ENCODE results near the gene LMO7. TPM values are rescaled to one million over a fixed set of nuclear protein-coding genes. Genes with fewer than 3 reads are reported as not detected.
"Not testable (repeated sequence)": the region's sequence is repeated elsewhere in the genome, so short reads cannot be mapped to it uniquely, and the experiment has no call there.

Gene LMO7
- polyA plus RNA-seq, 1 experiment = 76.9 TPM

DNA sequence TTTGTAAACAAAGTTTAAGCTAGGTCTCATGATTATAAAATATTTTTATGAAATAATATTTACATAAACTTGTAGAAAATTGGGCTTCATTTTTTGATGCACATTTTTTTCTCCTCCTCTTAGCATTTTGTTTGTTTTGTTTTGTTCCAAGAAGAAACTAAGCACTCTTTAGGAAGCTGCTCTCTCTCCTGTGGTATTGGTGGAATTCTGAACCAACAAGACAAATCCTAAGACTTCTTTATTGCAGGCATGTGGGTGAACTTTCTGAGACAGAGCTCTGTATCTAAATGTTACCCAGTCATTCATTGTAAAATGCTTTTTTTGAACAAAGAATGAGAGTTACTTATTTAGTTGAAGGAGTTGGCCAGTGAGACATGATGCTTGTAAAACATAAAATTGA, 39.3 kb downstream of the LMO7 start:
- ChIA-PET CTCF (interaction anchor here (0.6 to 7.8 kb wide), 23 partner anchors 8 to 1326 kb away, joined by 3 to 106 read pairs (median 3); no protein-coding TSS in a partner anchor), POLR2A (interaction anchor here (0.7 kb wide), 1 partner anchor 50 kb away, joined by 3 read pairs; no protein-coding TSS in a partner anchor)
- TF ChIP-seq, protein P1, sequence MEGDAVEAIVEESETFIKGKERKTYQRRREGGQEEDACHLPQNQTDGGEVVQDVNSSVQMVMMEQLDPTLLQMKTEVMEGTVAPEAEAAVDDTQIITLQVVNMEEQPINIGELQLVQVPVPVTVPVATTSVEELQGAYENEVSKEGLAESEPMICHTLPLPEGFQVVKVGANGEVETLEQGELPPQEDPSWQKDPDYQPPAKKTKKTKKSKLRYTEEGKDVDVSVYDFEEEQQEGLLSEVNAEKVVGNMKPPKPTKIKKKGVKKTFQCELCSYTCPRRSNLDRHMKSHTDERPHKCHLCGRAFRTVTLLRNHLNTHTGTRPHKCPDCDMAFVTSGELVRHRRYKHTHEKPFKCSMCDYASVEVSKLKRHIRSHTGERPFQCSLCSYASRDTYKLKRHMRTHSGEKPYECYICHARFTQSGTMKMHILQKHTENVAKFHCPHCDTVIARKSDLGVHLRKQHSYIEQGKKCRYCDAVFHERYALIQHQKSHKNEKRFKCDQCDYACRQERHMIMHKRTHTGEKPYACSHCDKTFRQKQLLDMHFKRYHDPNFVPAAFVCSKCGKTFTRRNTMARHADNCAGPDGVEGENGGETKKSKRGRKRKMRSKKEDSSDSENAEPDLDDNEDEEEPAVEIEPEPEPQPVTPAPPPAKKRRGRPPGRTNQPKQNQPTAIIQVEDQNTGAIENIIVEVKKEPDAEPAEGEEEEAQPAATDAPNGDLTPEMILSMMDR (IDR thresholded peaks at IDR 0.05; ENCODE audit: low read depth, low read length) = no peak
- H3K27ac ChIP-seq (ENCODE audit: low read depth, low read length) = no peak overlapping the region
- no peaks in the 10 kb centered on the region for H3K27me3 ChIP-seq (ENCODE audit: control insufficient read depth, insufficient read depth, low read length)
- H3K4me3 ChIP-seq (ENCODE audit: low read depth, low read length) = no peak overlapping the region
- H3K9me3 ChIP-seq (ENCODE audit: control insufficient read depth, insufficient read depth, low read length) = no peaks in the 10 kb centered on the region
- DNase-seq (ENCODE audit: low read depth, low spot score) = no peak

GRCh38 chr13:75679459-75679858, 43.3 kb downstream of the LMO7 start:
- TF ChIP-seq, protein P1 (IDR thresholded peaks at IDR 0.05; ENCODE audit: low read depth, low read length) = no peak
- no peak for DNase-seq (ENCODE audit: low read depth, low spot score)
- CTCF ChIA-PET = interaction anchor here (1.0 kb wide), 1 partner anchor 16 kb away, joined by 5 read pairs; no protein-coding TSS in a partner anchor
- H3K27me3 ChIP-seq (ENCODE audit: control insufficient read depth, insufficient read depth, low read length) = no peaks in the 10 kb centered on the region
- POLR2A ChIA-PET = no interaction called here
- no peaks in the 10 kb centered on the region for H3K9me3 ChIP-seq (ENCODE audit: control insufficient read depth, insufficient read depth, low read length)
- H3K27ac ChIP-seq (ENCODE audit: low read depth, low read length) = no peak overlapping the region
- no peak overlapping the region for H3K4me3 ChIP-seq (ENCODE audit: low read depth, low read length)

- DNase-seq (ENCODE audit: low read depth, low spot score); H3K9me3 ChIP-seq (ENCODE audit: control insufficient read depth, insufficient read depth, low read length); H3K27ac ChIP-seq (ENCODE audit: low read depth, low read length); H3K27me3 ChIP-seq (ENCODE audit: control insufficient read depth, insufficient read depth, low read length); POLR2A ChIA-PET; H3K4me3 ChIP-seq (ENCODE audit: low read depth, low read length): not testable (repeated sequence)
- CTCF ChIA-PET = interaction anchor here (0.6 to 1.0 kb wide), 4 partner anchors 15 to 190 kb away, joined by 3 to 5 read pairs (median 3); no protein-coding TSS in a partner anchor
Measured at GRCh38 chr13:75680251-75680650, 44.1 kb downstream of the LMO7 start.

GRCh38 chr13:75682326-75682725, 46.2 kb downstream of the LMO7 start:
- no peaks in the 10 kb centered on the region for H3K27me3 ChIP-seq (ENCODE audit: control insufficient read depth, insufficient read depth, low read length)
- H3K27ac ChIP-seq (ENCODE audit: low read depth, low read length) = no peak overlapping the region
- TF ChIP-seq, protein P1 (IDR thresholded peaks at IDR 0.05; ENCODE audit: low read depth, low read length) = no peak
- CTCF ChIA-PET = interaction anchor here (1.0 kb wide), 1 partner anchor 13 kb away, joined by 3 read pairs; no protein-coding TSS in a partner anchor
- DNase-seq (ENCODE audit: low read depth, low spot score) = no peak
- no peak overlapping the region for H3K4me3 ChIP-seq (ENCODE audit: low read depth, low read length)
- H3K9me3 ChIP-seq (ENCODE audit: control insufficient read depth, insufficient read depth, low read length) = no peaks in the 10 kb centered on the region
- POLR2A ChIA-PET = no interaction called here

DNA sequence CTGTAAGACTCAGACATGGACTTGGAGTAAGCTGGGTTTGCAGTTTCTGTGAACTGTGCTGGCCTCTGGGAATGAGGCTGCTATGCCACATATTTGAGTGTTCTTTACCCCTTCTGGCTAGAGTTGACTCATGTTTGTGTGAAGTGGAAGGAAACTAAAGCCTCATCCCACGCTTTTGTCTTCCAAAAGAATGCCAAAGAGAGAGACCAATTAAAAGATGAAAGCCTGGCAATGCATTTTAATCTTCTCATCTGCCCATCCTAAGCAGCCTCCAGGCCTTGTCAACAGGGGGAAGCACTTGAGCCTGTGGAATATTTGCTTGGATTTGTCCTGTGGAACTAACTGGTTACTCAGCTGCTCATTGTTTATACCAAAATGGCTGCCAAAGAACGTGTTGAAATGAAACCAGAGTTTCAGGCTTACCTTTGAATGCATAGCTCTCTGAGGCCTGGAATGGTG, 49.1 kb downstream of the LMO7 start:
- Histone ChIP-seq H3K9me3 (ENCODE audit: control insufficient read depth, insufficient read depth, low read length) (no peaks in the 10 kb centered on the region), H3K27me3 (ENCODE audit: control insufficient read depth, insufficient read depth, low read length) (no peaks in the 10 kb centered on the region), H3K4me3 (ENCODE audit: low read depth, low read length) (no peak overlapping the region), H3K27ac (ENCODE audit: low read depth, low read length) (peak overlapping the region; percentile 42)
- TF ChIP-seq, protein P1 (IDR thresholded peaks at IDR 0.05; ENCODE audit: low read depth, low read length) = peak; percentile 67
- ChIA-PET CTCF (interaction anchor here (0.5 to 6.5 kb wide), 11 partner anchors 10 to 1331 kb away, joined by 3 to 106 read pairs (median 5); no protein-coding TSS in a partner anchor), POLR2A (interaction anchor here (0.7 to 1.1 kb wide), 3 partner anchors 15 to 135 kb away, joined by 3 to 7 read pairs (median 3); partner anchors contain the start of gene UCHL3)
- peak; percentile 72 for DNase-seq (ENCODE audit: low read depth, low spot score)
